WTC11 (cell line): ENCODE data around the gene NLRP5. TPM values are rescaled to one million over a fixed set of nuclear protein-coding genes. Genes with fewer than 3 reads are reported as not detected.

Source experiments
- ATAC-seq: fragments of 200-7000 bp; cut with Tn5 transposase; 2 replicates; pipeline ENCODE4 v1.10.0; 2021; ENCODE audit warnings: mild to moderate bottlenecking, moderate library complexity
- CTCF ChIA-PET: fragments of 300-600 bp; sonication (Branson Sonifier 250); formaldehyde crosslinking; loops from one replicate; lab custom pipeline; 2021; ENCODE audit warnings: antibody characterized with exemption; lab: Charles Lee
- POLR2A ChIA-PET: fragments of 350-600 bp; sonication (Branson Sonifier 250); formaldehyde crosslinking; loops from one replicate; lab custom pipeline; 2021; ENCODE audit warnings: antibody characterized with exemption; lab: Charles Lee
- DNase-seq: peaks from one replicate; pipeline ENCODE4 v3.0.0; 2021; ENCODE audit warnings: low spot score
- H3K27ac Mint-ChIP-seq: 2 replicates; pipeline ENCODE4 v1.8.0; 2021; ENCODE audit warnings: mixed read lengths
- H3K27me3 Mint-ChIP-seq: 2 replicates; pipeline ENCODE4 v1.8.0; 2021; ENCODE audit warnings: low read depth, mild to moderate bottlenecking, moderate library complexity, mixed read lengths
- H3K36me3 Mint-ChIP-seq: 2 replicates; pipeline ENCODE4 v1.8.0; 2021; ENCODE audit warnings: mixed read lengths
- H3K4me1 Mint-ChIP-seq: 2 replicates; pipeline ENCODE4 v1.8.0; 2022; ENCODE audit warnings: mixed read lengths
- H3K4me3 Mint-ChIP-seq: 2 replicates; pipeline ENCODE4 v1.8.0; 2021; ENCODE audit warnings: mild to moderate bottlenecking, moderate library complexity, mixed read lengths
- H3K9me3 Mint-ChIP-seq: 2 replicates; pipeline ENCODE4 v1.8.0; 2021; ENCODE audit warnings: mixed read lengths
- CREB1 ChIP-seq: sonication (generic); formaldehyde crosslinking; IDR thresholded peaks from 2 replicates; pipeline ENCODE4 v1.8.0; 2023; ENCODE audit warnings: mild to moderate bottlenecking, missing genetic modification reagents
- FOXJ3 ChIP-seq: sonication (generic); formaldehyde crosslinking; IDR thresholded peaks from 2 replicates; pipeline ENCODE4 v1.9.0; 2021; ENCODE audit warnings: missing genetic modification reagents, mild to moderate bottlenecking, borderline replicate concordance
- JAZF1 ChIP-seq: fragments of 250-450 bp; sonication (Bioruptor Pico); IDR thresholded peaks from 2 replicates; pipeline ENCODE4 v1.9.0; 2021; ENCODE audit warnings: moderate library complexity, mild to moderate bottlenecking, inconsistent platforms
- NFATC4 ChIP-seq: fragments of 250-450 bp; sonication (Bioruptor Pico); IDR thresholded peaks from 2 replicates; pipeline ENCODE4 v1.9.0; 2021; ENCODE audit warnings: mild to moderate bottlenecking
- NR2C2 ChIP-seq: sonication (generic); formaldehyde crosslinking; IDR thresholded peaks from 2 replicates; pipeline ENCODE4 v1.8.0; 2022; ENCODE audit warnings: mild to moderate bottlenecking, missing genetic modification reagents
- OVOL2 ChIP-seq: fragments of 250-450 bp; sonication (Bioruptor Pico); IDR thresholded peaks from 2 replicates; pipeline ENCODE4 v1.9.0; 2021; ENCODE audit warnings: mild to moderate bottlenecking, borderline replicate concordance
- PRRX2 ChIP-seq: fragments of 250-450 bp; sonication (Bioruptor Pico); IDR thresholded peaks from 2 replicates; pipeline ENCODE4 v1.8.0; 2021; ENCODE audit warnings: mild to moderate bottlenecking
- RELA ChIP-seq: sonication (generic); formaldehyde crosslinking; IDR thresholded peaks from 2 replicates; pipeline ENCODE4 v1.8.1; 2022; ENCODE audit warnings: missing genetic modification reagents, mild to moderate bottlenecking, borderline replicate concordance
- TCF7 ChIP-seq: sonication (generic); formaldehyde crosslinking; IDR thresholded peaks from 2 replicates; pipeline ENCODE4 v1.8.0; 2022; ENCODE audit warnings: mild to moderate bottlenecking, low read depth, missing genetic modification reagents, moderate library complexity
- TP53 ChIP-seq: sonication (generic); formaldehyde crosslinking; IDR thresholded peaks from 2 replicates; pipeline ENCODE4 v1.8.1; 2023; ENCODE audit warnings: mild to moderate bottlenecking, missing genetic modification reagents
- ZNF121 ChIP-seq: sonication (generic); formaldehyde crosslinking; IDR thresholded peaks from 2 replicates; pipeline ENCODE4 v1.8.0; 2023; ENCODE audit warnings: missing genetic modification reagents
- ZNF232 ChIP-seq: sonication (generic); formaldehyde crosslinking; IDR thresholded peaks from 2 replicates; pipeline ENCODE4 v1.8.0; 2022; ENCODE audit warnings: mild to moderate bottlenecking, missing genetic modification reagents
- ZNF317 ChIP-seq: sonication (generic); formaldehyde crosslinking; IDR thresholded peaks from 2 replicates; pipeline ENCODE4 v1.8.1; 2023; ENCODE audit warnings: low read depth, mild to moderate bottlenecking, moderate library complexity, missing genetic modification reagents, borderline replicate concordance
- ZNF423 ChIP-seq: fragments of 250-450 bp; sonication (Bioruptor Pico); IDR thresholded peaks from 2 replicates; pipeline ENCODE4 v2.1.2; 2022; ENCODE audit warnings: mild to moderate bottlenecking, moderate library complexity
- total RNA-seq: library from RNA; stranded (reverse); gene quantifications from 3 replicates; pipeline ENCODE4 v1.2.3, GENCODE V29; 2021
- TF ChIP-seq, protein P1 (sequence below): sonication (generic); formaldehyde crosslinking; conservative IDR thresholded peaks from 2 replicates; pipeline ENCODE4 v1.8.1; 2022; ENCODE audit warnings: mild to moderate bottlenecking, missing genetic modification reagents
- TF ChIP-seq, protein P2 (sequence below): sonication (generic); formaldehyde crosslinking; IDR thresholded peaks from 2 replicates; pipeline ENCODE4 v1.8.0; 2022; ENCODE audit warnings: mild to moderate bottlenecking, missing genetic modification reagents
- TF ChIP-seq, protein P3 (sequence below): fragments of 200-600 bp; IDR thresholded peaks from 2 replicates; pipeline ENCODE4 v1.8.0; 2022; ENCODE audit warnings: antibody characterized with exemption
- TF ChIP-seq, protein P4 (sequence below): sonication (generic); formaldehyde crosslinking; IDR thresholded peaks from 2 replicates; pipeline ENCODE4 v1.8.1; 2022; ENCODE audit warnings: mild to moderate bottlenecking, missing genetic modification reagents, moderate library complexity, borderline replicate concordance
- TF ChIP-seq, protein P5 (sequence below): sonication (generic); formaldehyde crosslinking; IDR thresholded peaks from 2 replicates; pipeline ENCODE4 v1.8.1; 2022; ENCODE audit warnings: low read depth, mild to moderate bottlenecking, moderate library complexity, missing genetic modification reagents, borderline replicate concordance
- TF ChIP-seq, protein P6 (sequence below): fragments of 250-450 bp; sonication (Bioruptor Pico); IDR thresholded peaks from 2 replicates; pipeline ENCODE4 v1.9.0; 2021; ENCODE audit warnings: moderate library complexity, mild to moderate bottlenecking, inconsistent platforms, borderline replicate concordance

Gene NLRP5
- total RNA-seq, 1 experiment from 2014 or later = not detected

DNA sequence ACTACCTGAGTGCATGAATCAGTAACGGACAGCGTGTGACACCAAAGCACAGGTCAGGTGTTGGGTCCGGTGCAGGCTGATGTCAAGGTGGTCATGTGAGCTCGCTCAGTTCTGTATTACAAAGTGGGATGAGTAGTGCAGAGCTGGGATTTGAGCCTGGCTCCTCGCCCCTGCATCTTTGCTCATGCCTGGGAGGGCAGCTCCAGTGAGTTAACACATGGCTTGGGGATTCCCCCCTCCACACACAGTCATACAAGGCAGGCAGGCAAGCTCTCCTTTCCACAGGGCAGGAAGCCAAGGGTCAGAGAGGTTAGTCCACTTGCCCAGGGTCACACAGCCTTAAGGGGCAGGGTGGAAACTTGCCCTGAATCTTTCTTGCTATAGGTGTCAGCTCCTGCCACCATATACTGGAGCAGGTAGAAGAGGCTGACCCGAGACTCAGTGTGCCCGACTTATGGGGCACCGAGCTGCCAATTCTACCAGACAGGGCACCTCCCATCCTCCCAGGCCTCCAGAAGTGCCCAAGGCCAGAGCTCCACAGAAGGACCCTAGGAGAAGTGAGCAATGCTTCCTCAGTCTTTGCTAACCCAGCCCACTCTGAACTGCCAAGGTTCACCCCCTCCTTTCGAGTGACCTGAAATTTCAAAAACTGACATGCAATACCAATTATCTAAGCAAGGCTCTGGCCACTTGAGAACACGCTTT, 99.1 kb downstream of the NLRP5 start:
- ATAC-seq (no peak), DNase-seq (no peak)
- Mint-ChIP-seq H3K4me1 (peaks cover 31% of the 10 kb centered on the region), H3K27ac (peak overlapping the region; percentile 86), H3K27me3 (peaks cover 8% of the 10 kb centered on the region; the same call in 1 of the 2 replicates), H3K36me3 (peaks cover 4% of the 10 kb centered on the region), H3K4me3 (no peak overlapping the region), H3K9me3 (no peaks in the 10 kb centered on the region)
- TF ChIP-seq, protein P1, sequence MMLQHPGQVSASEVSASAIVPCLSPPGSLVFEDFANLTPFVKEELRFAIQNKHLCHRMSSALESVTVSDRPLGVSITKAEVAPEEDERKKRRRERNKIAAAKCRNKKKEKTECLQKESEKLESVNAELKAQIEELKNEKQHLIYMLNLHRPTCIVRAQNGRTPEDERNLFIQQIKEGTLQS (CRISPR knock-in tag) = no peak
- TF ChIP-seq, protein P2, sequence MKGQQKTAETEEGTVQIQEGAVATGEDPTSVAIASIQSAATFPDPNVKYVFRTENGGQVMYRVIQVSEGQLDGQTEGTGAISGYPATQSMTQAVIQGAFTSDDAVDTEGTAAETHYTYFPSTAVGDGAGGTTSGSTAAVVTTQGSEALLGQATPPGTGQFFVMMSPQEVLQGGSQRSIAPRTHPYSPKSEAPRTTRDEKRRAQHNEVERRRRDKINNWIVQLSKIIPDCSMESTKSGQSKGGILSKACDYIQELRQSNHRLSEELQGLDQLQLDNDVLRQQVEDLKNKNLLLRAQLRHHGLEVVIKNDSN (CRISPR knock-in tag) = peak; percentile 20; the same call in 1 of the 2 replicates
- POLR2A ChIA-PET = interaction anchor here (1.1 to 1.4 kb wide), 2 partner anchors 19 to 35 kb away, joined by 4 to 5 read pairs; partner anchors contain the start of gene ZNF787
- CTCF ChIA-PET = interaction anchor here (0.6 to 1.9 kb wide), 12 partner anchors 9 to 224 kb away, joined by 3 to 9 read pairs (median 6); partner anchors contain the start of gene ZNF444

DNA sequence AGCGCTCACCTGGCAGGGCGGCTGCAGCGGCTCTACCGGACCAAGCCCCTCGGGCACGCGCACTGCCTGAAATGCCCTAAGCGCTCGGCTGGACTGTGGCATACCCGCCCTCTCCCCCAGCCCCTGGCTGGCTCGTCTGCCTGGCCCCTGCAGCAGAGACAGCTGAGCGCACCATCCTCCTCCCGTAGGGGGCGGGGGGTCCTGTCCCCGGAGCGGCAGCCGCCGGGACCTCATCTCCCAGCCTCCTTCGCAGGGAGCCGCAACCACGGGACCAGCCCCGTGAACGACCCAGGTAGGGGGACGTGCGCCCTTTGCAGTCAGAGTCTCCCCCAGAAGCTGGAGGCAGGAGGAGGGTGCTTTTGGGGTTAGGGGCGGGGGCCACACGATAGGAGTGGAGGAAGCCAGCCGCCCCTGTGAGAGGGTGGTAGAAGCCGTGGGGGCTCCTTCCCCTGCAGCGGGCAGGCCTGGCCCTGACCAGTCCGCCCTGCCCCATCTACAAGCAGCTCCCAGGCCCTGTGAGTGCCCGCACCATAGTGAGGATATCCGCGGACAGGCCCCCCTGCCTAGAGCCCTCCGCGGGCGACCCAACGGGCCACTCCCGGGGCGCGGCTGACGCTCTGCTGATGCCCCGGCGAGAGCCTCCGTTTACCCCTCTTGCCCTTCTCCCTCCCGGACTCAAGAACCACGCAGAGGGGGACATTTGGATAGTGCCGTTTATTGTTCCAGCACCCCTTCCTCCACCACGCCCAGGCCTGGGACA, 100.3 kb downstream of the NLRP5 start:
- TF ChIP-seq FOXJ3 (CRISPR knock-in tag) (no peak), ZNF121 (CRISPR knock-in tag) (no peak), ZNF317 (CRISPR knock-in tag) (no peak), TP53 (CRISPR knock-in tag) (no peak), NR2C2 (CRISPR knock-in tag) (no peak), PRRX2 (CRISPR knock-in tag) (no peak), NFATC4 (no peak)
- TF ChIP-seq, protein P1 (CRISPR knock-in tag) = no peak
- TF ChIP-seq, protein P3, sequence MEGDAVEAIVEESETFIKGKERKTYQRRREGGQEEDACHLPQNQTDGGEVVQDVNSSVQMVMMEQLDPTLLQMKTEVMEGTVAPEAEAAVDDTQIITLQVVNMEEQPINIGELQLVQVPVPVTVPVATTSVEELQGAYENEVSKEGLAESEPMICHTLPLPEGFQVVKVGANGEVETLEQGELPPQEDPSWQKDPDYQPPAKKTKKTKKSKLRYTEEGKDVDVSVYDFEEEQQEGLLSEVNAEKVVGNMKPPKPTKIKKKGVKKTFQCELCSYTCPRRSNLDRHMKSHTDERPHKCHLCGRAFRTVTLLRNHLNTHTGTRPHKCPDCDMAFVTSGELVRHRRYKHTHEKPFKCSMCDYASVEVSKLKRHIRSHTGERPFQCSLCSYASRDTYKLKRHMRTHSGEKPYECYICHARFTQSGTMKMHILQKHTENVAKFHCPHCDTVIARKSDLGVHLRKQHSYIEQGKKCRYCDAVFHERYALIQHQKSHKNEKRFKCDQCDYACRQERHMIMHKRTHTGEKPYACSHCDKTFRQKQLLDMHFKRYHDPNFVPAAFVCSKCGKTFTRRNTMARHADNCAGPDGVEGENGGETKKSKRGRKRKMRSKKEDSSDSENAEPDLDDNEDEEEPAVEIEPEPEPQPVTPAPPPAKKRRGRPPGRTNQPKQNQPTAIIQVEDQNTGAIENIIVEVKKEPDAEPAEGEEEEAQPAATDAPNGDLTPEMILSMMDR = no peak
- ChIA-PET POLR2A (no interaction called here), CTCF (interaction anchor here (1.0 to 1.4 kb wide), 2 partner anchors 18 to 432 kb away, joined by 3 to 6 read pairs; no protein-coding TSS in a partner anchor)
- H3K36me3 Mint-ChIP-seq = peaks cover 9% of the 10 kb centered on the region
- H3K4me1 Mint-ChIP-seq = peaks cover 24% of the 10 kb centered on the region
- H3K27me3 Mint-ChIP-seq = peaks cover 5% of the 10 kb centered on the region; the same call in 1 of the 2 replicates
- no peak overlapping the region for H3K4me3 Mint-ChIP-seq
- no peak overlapping the region; the same call in 1 of the 2 replicates for H3K27ac Mint-ChIP-seq
- H3K9me3 Mint-ChIP-seq = no peaks in the 10 kb centered on the region
- DNase-seq (no peak), ATAC-seq (peak; percentile 18)

DNA sequence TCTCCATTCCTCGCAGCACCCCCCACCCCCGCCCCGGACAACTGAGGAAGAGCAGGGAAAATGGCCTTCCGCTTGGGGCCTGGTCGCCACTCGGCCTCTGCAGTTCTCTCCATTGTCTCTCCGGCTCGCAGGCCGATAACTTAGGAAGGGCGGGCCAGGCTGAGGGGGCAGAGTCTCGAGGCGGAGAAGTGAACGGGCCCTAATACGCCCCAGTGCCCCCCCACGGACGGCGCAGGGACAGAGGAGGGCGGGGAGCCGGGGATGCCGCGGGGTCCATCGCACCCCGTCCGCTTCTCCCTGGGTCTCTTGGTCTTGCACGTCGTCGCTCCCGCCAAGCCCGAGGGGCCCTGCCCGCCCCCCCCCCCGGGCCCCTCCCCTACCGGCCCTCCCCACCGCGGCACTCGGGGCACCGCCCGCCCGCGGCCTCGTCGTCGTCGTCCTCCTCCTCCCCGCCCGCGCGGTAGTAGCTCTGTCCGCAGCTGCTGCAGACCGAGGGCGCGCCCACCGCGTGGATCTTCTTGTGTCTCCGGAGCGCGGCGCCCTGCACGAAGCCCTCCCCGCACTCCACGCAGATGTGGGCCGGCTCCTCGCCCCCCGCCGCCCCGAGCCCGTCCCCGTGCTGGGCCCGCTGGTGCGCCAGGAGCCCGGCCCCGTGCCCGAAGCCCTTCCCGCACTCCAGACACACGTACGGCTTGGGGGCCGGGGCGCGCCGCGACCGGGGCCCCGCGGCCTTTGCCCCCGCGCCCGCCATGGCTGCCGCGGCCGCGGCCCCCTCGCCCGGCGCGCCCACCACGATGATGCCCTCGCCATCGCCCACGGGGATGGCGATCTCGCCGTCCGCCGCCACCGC, 101.3 kb downstream of the NLRP5 start:
- H3K4me3 Mint-ChIP-seq = no peak overlapping the region
- CTCF ChIA-PET = interaction anchor here (0.8 to 4.1 kb wide), 5 partner anchors 7 to 434 kb away, joined by 3 to 19 read pairs (median 4); no protein-coding TSS in a partner anchor
- POLR2A ChIA-PET = no interaction called here
- H3K9me3 Mint-ChIP-seq = peaks cover 2% of the 10 kb centered on the region; the same call in 1 of the 2 replicates
- DNase-seq = no peak
- H3K4me1 Mint-ChIP-seq = peaks cover 31% of the 10 kb centered on the region
- ATAC-seq = 0 out of 2 replicates have a peak, but pooled peaks have one; percentile 5
- H3K27me3 Mint-ChIP-seq = no peaks in the 10 kb centered on the region
- H3K27ac Mint-ChIP-seq = no peak overlapping the region
- peaks cover 13% of the 10 kb centered on the region for H3K36me3 Mint-ChIP-seq
- no peak for TF ChIP-seq JAZF1 (CRISPR knock-in tag)
- TF ChIP-seq, protein P4, sequence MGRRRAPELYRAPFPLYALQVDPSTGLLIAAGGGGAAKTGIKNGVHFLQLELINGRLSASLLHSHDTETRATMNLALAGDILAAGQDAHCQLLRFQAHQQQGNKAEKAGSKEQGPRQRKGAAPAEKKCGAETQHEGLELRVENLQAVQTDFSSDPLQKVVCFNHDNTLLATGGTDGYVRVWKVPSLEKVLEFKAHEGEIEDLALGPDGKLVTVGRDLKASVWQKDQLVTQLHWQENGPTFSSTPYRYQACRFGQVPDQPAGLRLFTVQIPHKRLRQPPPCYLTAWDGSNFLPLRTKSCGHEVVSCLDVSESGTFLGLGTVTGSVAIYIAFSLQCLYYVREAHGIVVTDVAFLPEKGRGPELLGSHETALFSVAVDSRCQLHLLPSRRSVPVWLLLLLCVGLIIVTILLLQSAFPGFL (CRISPR knock-in tag) = no peak
- TF ChIP-seq, protein P5, sequence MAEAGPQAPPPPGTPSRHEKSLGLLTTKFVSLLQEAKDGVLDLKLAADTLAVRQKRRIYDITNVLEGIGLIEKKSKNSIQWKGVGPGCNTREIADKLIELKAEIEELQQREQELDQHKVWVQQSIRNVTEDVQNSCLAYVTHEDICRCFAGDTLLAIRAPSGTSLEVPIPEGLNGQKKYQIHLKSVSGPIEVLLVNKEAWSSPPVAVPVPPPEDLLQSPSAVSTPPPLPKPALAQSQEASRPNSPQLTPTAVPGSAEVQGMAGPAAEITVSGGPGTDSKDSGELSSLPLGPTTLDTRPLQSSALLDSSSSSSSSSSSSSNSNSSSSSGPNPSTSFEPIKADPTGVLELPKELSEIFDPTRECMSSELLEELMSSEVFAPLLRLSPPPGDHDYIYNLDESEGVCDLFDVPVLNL (CRISPR knock-in tag) = no peak
- TF ChIP-seq ZNF232 (CRISPR knock-in tag) = no peak
- no peak for TF ChIP-seq OVOL2
- TF ChIP-seq TCF7 (CRISPR knock-in tag) = no peak
- TF ChIP-seq ZNF423 (CRISPR knock-in tag) = no peak
- TF ChIP-seq RELA (CRISPR knock-in tag) = no peak
- TF ChIP-seq NFATC4 = no peak
- TF ChIP-seq, protein P6, sequence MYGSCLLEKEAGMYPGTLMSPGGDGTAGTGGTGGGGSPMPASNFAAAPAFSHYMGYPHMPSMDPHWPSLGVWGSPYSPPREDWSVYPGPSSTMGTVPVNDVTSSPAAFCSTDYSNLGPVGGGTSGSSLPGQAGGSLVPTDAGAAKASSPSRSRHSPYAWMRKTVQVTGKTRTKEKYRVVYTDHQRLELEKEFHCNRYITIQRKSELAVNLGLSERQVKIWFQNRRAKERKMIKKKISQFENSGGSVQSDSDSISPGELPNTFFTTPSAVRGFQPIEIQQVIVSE (CRISPR knock-in tag) = no peak
- no peak for TF ChIP-seq CREB1 (CRISPR knock-in tag)
